ENCODE measurements around the gene WDR62. TPM values are rescaled to one million over a fixed set of nuclear protein-coding genes. Genes with fewer than 3 reads are reported as not detected.

Gene WDR62
- total and polyA plus RNA-seq, 2 of the 8 experiments (the other 6 are each of a cell fraction or from before 2014, with no cell fraction given): 28.2 to 39.5 TPM

DNA sequence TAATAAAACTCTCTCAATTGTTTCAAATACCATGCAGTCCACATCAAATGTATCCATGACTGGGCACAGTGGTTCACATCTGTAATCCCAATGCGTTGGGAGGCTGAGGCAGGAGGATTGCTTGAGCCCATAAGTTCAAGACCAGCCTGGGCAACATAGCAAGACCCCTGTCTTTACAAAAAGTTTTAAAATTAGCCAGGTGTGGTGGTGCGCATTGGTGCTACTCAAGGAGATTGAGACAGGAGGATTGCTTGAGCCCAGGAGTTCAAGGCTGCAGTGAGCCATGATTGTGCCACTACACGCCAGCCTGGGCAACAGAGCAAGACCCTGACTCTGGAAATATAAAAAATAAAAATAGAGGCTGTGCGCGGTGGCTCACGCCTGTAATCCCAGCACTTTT is 27.0 kb upstream of the WDR62 start (continued):
- TF ChIP-seq SUZ12 (IDR thresholded peaks at IDR 0.05; ENCODE audit: low read length) (no peak), TCF12 (IDR thresholded peaks at IDR 0.05; ENCODE audit: low read depth, low read length) (no peak)
